GM12865 (cell line): Measurements from ENCODE around the gene PCNX2.

Experiments
- DNase-seq: peaks from one replicate; pipeline ENCODE4 v3.0.0; 2010; ENCODE audit warnings: low read depth
- H3K4me3 ChIP-seq: 2 replicates; pipeline ENCODE4 v1.5.1; 2011; ENCODE audit warnings: mild to moderate bottlenecking, low read depth, low read length, control low read depth
- TF ChIP-seq, protein P1 (sequence below): IDR thresholded peaks from 2 replicates; pipeline ENCODE4 v1.5.1; 2011; ENCODE audit warnings: low read length, control low read depth, low read depth, inconsistent platforms; ENCODE audit not compliant: insufficient read depth; ENCODE audit errors: missing control alignments

PCNX2 gene

DNA sequence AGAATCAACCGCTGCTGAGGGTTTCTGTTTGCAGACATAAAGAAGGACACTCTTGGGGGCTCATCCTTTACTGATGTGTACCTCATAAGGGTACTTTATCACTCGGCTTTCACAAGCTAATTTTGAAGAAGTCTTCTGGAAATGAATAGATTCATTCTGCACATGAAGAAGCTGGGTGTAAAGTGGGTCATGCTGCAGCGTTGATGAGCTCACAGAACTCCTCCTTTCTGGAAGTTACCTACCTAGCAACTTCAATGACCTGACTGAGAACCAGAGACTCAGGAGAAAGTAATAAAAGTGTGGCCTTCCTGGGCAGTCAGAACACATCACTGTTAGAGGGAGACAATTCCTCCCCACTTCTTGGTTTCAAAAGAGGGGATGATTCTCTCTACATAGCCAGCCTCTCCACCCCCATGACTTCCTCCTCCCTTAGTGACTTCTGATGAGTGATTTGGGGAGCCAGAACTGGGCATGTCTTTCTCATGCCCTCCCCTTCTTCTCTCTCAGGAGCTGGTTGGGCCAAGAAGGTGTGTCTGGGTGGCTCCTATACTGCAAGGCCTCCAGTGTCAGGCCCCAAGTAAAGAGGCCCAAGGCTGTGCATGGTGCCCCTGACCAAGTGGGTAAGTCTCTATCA lies 27.0 kb downstream of the PCNX2 start:
- no peak overlapping the region for H3K4me3 ChIP-seq
- peak; percentile 10 for DNase-seq
- TF ChIP-seq, protein P1, sequence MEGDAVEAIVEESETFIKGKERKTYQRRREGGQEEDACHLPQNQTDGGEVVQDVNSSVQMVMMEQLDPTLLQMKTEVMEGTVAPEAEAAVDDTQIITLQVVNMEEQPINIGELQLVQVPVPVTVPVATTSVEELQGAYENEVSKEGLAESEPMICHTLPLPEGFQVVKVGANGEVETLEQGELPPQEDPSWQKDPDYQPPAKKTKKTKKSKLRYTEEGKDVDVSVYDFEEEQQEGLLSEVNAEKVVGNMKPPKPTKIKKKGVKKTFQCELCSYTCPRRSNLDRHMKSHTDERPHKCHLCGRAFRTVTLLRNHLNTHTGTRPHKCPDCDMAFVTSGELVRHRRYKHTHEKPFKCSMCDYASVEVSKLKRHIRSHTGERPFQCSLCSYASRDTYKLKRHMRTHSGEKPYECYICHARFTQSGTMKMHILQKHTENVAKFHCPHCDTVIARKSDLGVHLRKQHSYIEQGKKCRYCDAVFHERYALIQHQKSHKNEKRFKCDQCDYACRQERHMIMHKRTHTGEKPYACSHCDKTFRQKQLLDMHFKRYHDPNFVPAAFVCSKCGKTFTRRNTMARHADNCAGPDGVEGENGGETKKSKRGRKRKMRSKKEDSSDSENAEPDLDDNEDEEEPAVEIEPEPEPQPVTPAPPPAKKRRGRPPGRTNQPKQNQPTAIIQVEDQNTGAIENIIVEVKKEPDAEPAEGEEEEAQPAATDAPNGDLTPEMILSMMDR, result no peak

DNA sequence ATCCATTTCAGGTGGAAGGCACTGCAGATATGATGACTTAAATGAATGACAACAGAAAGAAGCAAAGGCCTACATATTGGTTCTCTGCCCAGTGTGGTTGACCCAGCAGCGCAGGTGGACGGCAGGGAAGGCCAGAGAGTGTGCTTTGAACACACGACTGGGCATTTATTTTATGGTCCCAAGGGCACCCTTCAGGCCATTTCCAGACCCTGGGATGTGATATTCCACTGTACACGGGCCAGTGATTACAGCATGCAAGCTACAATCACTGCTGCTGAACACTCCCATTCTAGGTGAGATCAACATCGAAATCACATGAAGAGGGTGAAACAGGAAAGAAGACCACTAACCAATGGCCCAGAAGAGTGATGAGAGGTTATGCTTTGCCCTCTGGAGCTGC lies 33.8 kb downstream of the PCNX2 start:
- TF ChIP-seq, protein P1, result no peak
- no peak for DNase-seq
- H3K4me3 ChIP-seq, result no peak overlapping the region

DNA sequence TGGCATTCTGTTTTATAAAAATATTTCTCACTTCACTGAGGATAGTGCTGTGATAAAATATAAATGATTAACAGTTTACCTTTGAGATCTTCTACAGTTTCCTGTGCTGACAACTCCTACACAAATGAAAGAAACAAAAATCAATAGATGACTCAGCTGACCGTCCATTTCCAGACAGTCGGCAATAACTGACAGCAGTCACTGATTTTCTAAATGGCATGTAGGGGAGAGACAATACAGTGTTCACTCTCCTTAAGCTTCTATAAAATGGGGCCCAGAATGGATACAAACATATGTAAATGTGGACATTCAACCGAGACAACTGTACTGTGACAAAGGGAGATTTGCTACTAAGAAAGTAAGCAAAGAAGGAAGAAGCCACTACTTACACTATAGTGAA lies 34.3 kb downstream of the PCNX2 start:
- TF ChIP-seq, protein P1, result no peak

DNA sequence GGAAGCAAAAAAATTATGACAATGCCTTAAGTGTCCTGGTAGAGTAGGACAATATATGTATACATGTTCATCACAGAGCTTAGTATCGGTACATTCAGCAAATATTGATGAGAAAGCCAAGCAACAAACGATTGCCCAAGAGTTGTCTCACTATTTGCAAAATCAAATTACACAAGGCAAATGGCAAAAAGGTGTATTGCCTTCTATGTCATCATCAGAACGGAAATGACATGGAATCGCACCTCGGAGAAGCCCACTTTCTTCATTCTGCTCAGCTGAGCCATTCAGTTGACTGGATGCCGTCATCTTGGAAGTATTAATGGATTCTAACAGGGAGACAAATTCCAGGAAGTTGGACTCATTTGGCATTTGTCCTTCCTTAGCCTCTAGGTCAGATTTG lies 37.7 kb downstream of the PCNX2 start:
- no peak for DNase-seq
- no peak overlapping the region for H3K4me3 ChIP-seq
- TF ChIP-seq, protein P1, result no peak

More for the DNA sequence above, 34.3 kb downstream of the PCNX2 start:
- no peak overlapping the region for H3K4me3 ChIP-seq
- DNase-seq, result peak; percentile 28

DNA sequence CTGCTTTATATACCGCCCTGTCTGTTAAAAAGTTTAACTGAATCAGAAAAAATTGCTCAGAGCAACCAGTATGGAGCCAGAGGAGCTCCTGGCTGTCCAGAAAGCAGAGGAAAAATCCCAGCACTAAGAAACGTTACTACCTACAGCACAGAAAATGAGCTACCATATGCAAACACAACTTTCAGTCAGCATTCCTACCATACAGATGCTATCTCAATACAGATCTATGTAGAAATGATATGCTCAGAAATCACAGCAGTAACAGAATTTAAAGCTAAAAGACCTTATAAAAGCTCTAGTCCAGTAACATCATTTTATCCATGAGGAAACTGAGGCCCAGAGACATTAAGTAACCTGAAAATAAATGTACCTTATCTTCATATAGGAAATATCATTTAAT lies 38.7 kb downstream of the PCNX2 start:
- TF ChIP-seq, protein P1, result no peak
- DNase-seq, result no peak
- no peak overlapping the region for H3K4me3 ChIP-seq

DNA sequence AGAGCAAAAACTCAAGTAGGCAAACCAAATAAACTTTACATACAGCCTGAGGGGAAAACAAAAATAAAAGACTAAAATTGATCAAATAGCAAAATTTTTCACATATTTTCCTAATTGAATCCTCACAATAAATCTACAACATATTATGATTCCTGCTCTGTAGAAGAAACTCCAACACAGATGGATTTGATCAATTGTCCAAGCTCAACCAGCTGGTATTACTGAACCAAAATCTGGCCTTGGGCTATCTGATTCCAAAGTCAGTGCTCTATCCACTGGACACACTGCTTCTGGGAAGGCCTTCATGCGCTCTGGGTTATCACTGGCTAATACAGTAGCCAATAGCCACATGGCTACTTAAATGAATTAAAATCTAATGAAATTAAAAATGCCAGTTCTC lies 39.3 kb downstream of the PCNX2 start:
- no peak for DNase-seq
- TF ChIP-seq, protein P1, result no peak
- H3K4me3 ChIP-seq, result no peak overlapping the region

DNA sequence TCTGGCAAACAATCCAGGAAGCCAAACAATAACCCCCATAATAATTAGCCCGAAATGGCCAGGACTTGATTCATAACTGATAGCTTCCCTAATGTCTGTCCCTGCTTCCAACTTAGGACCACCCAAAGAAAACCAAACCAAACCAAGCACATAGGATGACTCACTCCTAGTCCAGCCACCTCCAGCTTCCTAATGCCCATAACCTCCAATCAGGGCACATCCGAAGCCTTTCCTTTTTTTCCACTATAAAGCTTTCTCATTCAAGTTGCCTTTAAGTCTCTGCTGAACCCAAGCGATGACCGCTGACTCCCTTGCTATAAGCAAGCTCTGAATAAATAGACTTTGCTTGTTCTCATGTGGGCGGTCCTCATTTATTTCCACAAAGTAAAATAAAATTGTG lies 40.4 kb downstream of the PCNX2 start:
- TF ChIP-seq, protein P1, result no peak
- no peak for DNase-seq
- no peak overlapping the region for H3K4me3 ChIP-seq
